Dedifferentiated amniotic fluid mesenchymal stem cell (primary cell): Measurements from ENCODE around the gene MRPS27.

Source experiments
- DNase-seq: peaks from one replicate; pipeline ENCODE4 v3.0.0-alpha.2; 2016; ENCODE audit errors: extremely low spot score

Gene MRPS27

GRCh38 chr5:72170101-72170500 lies 149.9 kb downstream of the MRPS27 start:
- no peak for DNase-seq
